DMS 273 (cell line): Measurements from ENCODE around the gene GRM4.
A peak's percentile ranks its signal among the peaks of the same experiment; 100 is the strongest.

Source experiments
- DNase-seq: peaks from one replicate; lab custom pipeline; 2025; ENCODE audit not compliant: unreplicated experiment; lab: John Stamatoyannopoulos, UW

The GRM4 gene

GRCh38 chr6:34143196-34143883 is 2.5 kb downstream of the GRM4 start:
- DNase-seq = peak; percentile 71

GRCh38 chr6:34142061-34142998 is 3.6 kb downstream of the GRM4 start:
- peak; percentile 89 for DNase-seq

- DNase-seq = no peak
Measured at GRCh38 chr6:34140075-34140474, 5.8 kb downstream of the GRM4 start.

GRCh38 chr6:34138914-34139510 is 6.9 kb downstream of the GRM4 start:
- DNase-seq = peak; percentile 86

GRCh38 chr6:34138191-34138590 is 7.7 kb downstream of the GRM4 start:
- no peak for DNase-seq

GRCh38 chr6:34135541-34135940 is 10.3 kb downstream of the GRM4 start:
- DNase-seq = no peak

GRCh38 chr6:34132486-34133185 is 13.3 kb downstream of the GRM4 start:
- peak; percentile 63 for DNase-seq

GRCh38 chr6:34131326-34132290 is 14.3 kb downstream of the GRM4 start:
- DNase-seq = no peak

GRCh38 chr6:34130862-34131261 is 15.0 kb downstream of the GRM4 start:
- no peak for DNase-seq

GRCh38 chr6:34129753-34130152 is 16.1 kb downstream of the GRM4 start:
- no peak for DNase-seq

GRCh38 chr6:34128045-34128444 is 17.8 kb downstream of the GRM4 start:
- DNase-seq = peak; percentile 82

- peak; percentile 22 for DNase-seq
Measured at GRCh38 chr6:34126419-34126818, 19.5 kb downstream of the GRM4 start.

- DNase-seq = no peak
Measured at GRCh38 chr6:34125939-34126338, 19.9 kb downstream of the GRM4 start.

- DNase-seq = no peak
Measured at GRCh38 chr6:34120953-34121675, 24.8 kb downstream of the GRM4 start.

- no peak for DNase-seq
Measured at GRCh38 chr6:34115915-34116314, 30.0 kb downstream of the GRM4 start.

- peak; percentile 38 for DNase-seq
Measured at GRCh38 chr6:34115403-34115795, 30.5 kb downstream of the GRM4 start.

GRCh38 chr6:34114695-34115402 is 31.0 kb downstream of the GRM4 start:
- DNase-seq = no peak

- DNase-seq = no peak
Measured at GRCh38 chr6:34113532-34113931, 32.4 kb downstream of the GRM4 start.

GRCh38 chr6:34112126-34112525 is 33.8 kb downstream of the GRM4 start:
- peak; percentile 31 for DNase-seq
